ENCODE results near the gene CELSR1. TPM values are rescaled to one million over a fixed set of nuclear protein-coding genes. Genes with fewer than 3 reads are reported as not detected.
A peak's percentile ranks its signal among the peaks of the same experiment; 100 is the strongest.

The CELSR1 gene
- total RNA-seq, 1 donor from 2014 or later: 27.6 TPM

GRCh38 chr22:46500201-46500600, 37.2 kb downstream of the CELSR1 start:
- no peaks in the 10 kb centered on the region for H3K27me3 ChIP-seq (ENCODE audit: insufficient read depth, low read length)
- H3K27me3 Mint-ChIP-seq (ENCODE audit: low read depth, unreplicated experiment): no peaks in the 10 kb centered on the region
- FAIRE-seq (no peak), DNase-seq (ENCODE audit: low read depth) (no peak)
- peak overlapping the region; percentile 40 for H3K4me3 Mint-ChIP-seq (ENCODE audit: unreplicated experiment)
- no peaks in the 10 kb centered on the region for H3K9me3 ChIP-seq (ENCODE audit: insufficient read depth, low read depth, low read length)
- no peaks in the 10 kb centered on the region for H3K36me3 ChIP-seq (ENCODE audit: insufficient read depth, low read length)
- TF ChIP-seq EZH2 (IDR thresholded peaks at IDR 0.05; ENCODE audit: insufficient read depth, low read length) (no peak), CTCF (IDR thresholded peaks at IDR 0.05; ENCODE audit: insufficient read depth, low read depth, low read length) (no peak)
- peaks cover 33% of the 10 kb centered on the region for H3K4me1 ChIP-seq (ENCODE audit: insufficient read depth, low read length)
- no peaks in the 10 kb centered on the region for H4K20me1 ChIP-seq (ENCODE audit: insufficient read depth, low read length)
- H3K9ac ChIP-seq (ENCODE audit: low read length): no peak overlapping the region
- H2AFZ ChIP-seq (ENCODE audit: low read depth, low read length): no peak overlapping the region
- no peaks in the 10 kb centered on the region for H3K9me3 Mint-ChIP-seq (ENCODE audit: unreplicated experiment)
- no peaks in the 10 kb centered on the region for H3K79me2 ChIP-seq (ENCODE audit: insufficient read depth, low read length)
- peak overlapping the region; percentile 79 for H3K4me2 ChIP-seq (ENCODE audit: low read length)
- peaks cover 2% of the 10 kb centered on the region for H3K36me3 Mint-ChIP-seq (ENCODE audit: low read depth, unreplicated experiment)
- H3K27ac Mint-ChIP-seq (ENCODE audit: unreplicated experiment): peak overlapping the region; percentile 80
- no peak overlapping the region for H3K27ac ChIP-seq (ENCODE audit: low read depth, low read length)
- H3K4me1 Mint-ChIP-seq (ENCODE audit: low read depth, unreplicated experiment): peaks cover 31% of the 10 kb centered on the region
- no peak overlapping the region for H3K4me3 ChIP-seq (ENCODE audit: insufficient read depth, low read depth, low read length)

- DNase-seq (ENCODE audit: low read depth) (no peak), FAIRE-seq (no peak)
- Histone ChIP-seq H3K4me3 (ENCODE audit: insufficient read depth, low read depth, low read length) (no peak overlapping the region), H3K79me2 (ENCODE audit: insufficient read depth, low read length) (no peaks in the 10 kb centered on the region), H3K9me3 (ENCODE audit: insufficient read depth, low read depth, low read length) (no peaks in the 10 kb centered on the region), H3K27ac (ENCODE audit: low read depth, low read length) (no peak overlapping the region), H3K27me3 (ENCODE audit: insufficient read depth, low read length) (no peaks in the 10 kb centered on the region), H3K4me2 (ENCODE audit: low read length) (peak overlapping the region; percentile 79), H3K4me1 (ENCODE audit: insufficient read depth, low read length) (peaks cover 33% of the 10 kb centered on the region), H4K20me1 (ENCODE audit: insufficient read depth, low read length) (no peaks in the 10 kb centered on the region), H3K36me3 (ENCODE audit: insufficient read depth, low read length) (no peaks in the 10 kb centered on the region), H2AFZ (ENCODE audit: low read depth, low read length) (no peak overlapping the region), H3K9ac (ENCODE audit: low read length) (peak overlapping the region; percentile 39)
- TF ChIP-seq CTCF (IDR thresholded peaks at IDR 0.05; ENCODE audit: insufficient read depth, low read depth, low read length) (no peak), EZH2 (IDR thresholded peaks at IDR 0.05; ENCODE audit: insufficient read depth, low read length) (no peak)
- Mint-ChIP-seq H3K4me3 (ENCODE audit: unreplicated experiment) (no peak overlapping the region), H3K4me1 (ENCODE audit: low read depth, unreplicated experiment) (peaks cover 31% of the 10 kb centered on the region), H3K36me3 (ENCODE audit: low read depth, unreplicated experiment) (peaks cover 2% of the 10 kb centered on the region), H3K27ac (ENCODE audit: unreplicated experiment) (peak overlapping the region; percentile 91), H3K27me3 (ENCODE audit: low read depth, unreplicated experiment) (no peaks in the 10 kb centered on the region), H3K9me3 (ENCODE audit: unreplicated experiment) (no peaks in the 10 kb centered on the region)
Measured at GRCh38 chr22:46499805-46500189, 37.6 kb downstream of the CELSR1 start.

GRCh38 chr22:46491946-46492345, 45.5 kb downstream of the CELSR1 start:
- FAIRE-seq: no peak
- H3K4me3 ChIP-seq (ENCODE audit: insufficient read depth, low read depth, low read length): no peak overlapping the region
- Mint-ChIP-seq H3K4me1 (ENCODE audit: low read depth, unreplicated experiment) (peaks cover 8% of the 10 kb centered on the region), H3K36me3 (ENCODE audit: low read depth, unreplicated experiment) (peaks cover 7% of the 10 kb centered on the region), H3K9me3 (ENCODE audit: unreplicated experiment) (no peaks in the 10 kb centered on the region), H3K27ac (ENCODE audit: unreplicated experiment) (no peak overlapping the region), H3K27me3 (ENCODE audit: low read depth, unreplicated experiment) (no peaks in the 10 kb centered on the region), H3K4me3 (ENCODE audit: unreplicated experiment) (no peak overlapping the region)
- TF ChIP-seq EZH2 (IDR thresholded peaks at IDR 0.05; ENCODE audit: insufficient read depth, low read length) (no peak), CTCF (IDR thresholded peaks at IDR 0.05; ENCODE audit: insufficient read depth, low read depth, low read length) (no peak)
- no peaks in the 10 kb centered on the region for H3K27me3 ChIP-seq (ENCODE audit: insufficient read depth, low read length)
- no peaks in the 10 kb centered on the region for H3K4me1 ChIP-seq (ENCODE audit: insufficient read depth, low read length)
- no peaks in the 10 kb centered on the region for H4K20me1 ChIP-seq (ENCODE audit: insufficient read depth, low read length)
- no peak overlapping the region for H2AFZ ChIP-seq (ENCODE audit: low read depth, low read length)
- no peak overlapping the region for H3K4me2 ChIP-seq (ENCODE audit: low read length)
- no peaks in the 10 kb centered on the region for H3K9me3 ChIP-seq (ENCODE audit: insufficient read depth, low read depth, low read length)
- H3K9ac ChIP-seq (ENCODE audit: low read length): no peak overlapping the region
- DNase-seq (ENCODE audit: low read depth): no peak
- no peak overlapping the region for H3K27ac ChIP-seq (ENCODE audit: low read depth, low read length)
- no peaks in the 10 kb centered on the region for H3K36me3 ChIP-seq (ENCODE audit: insufficient read depth, low read length)
- H3K79me2 ChIP-seq (ENCODE audit: insufficient read depth, low read length): no peaks in the 10 kb centered on the region
